K562 (cell line): ENCODE measurements around the gene DCAKD. TPM values are rescaled to one million over a fixed set of nuclear protein-coding genes. Genes with fewer than 3 reads are reported as not detected.

ENCODE experiments used
- EHMT2 ChIP-seq: fragments of 450-650 bp; IDR thresholded peaks from 2 replicates; pipeline ENCODE4 v1.6.1; 2018; ENCODE audit warnings: antibody characterized with exemption
- HCFC1 ChIP-seq: IDR thresholded peaks from 2 replicates; pipeline ENCODE4 v1.6.1; 2012; ENCODE audit warnings: low read depth, low read length, improper control_type of control experiment
- HDAC1 ChIP-seq, 2 experiments: fragments of 450-650 bp; IDR thresholded peaks; 2 replicates each; pipeline ENCODE4 v1.6.1; 2016 to 2017; ENCODE audit warnings: inconsistent platforms in 1 of 2, mild to moderate bottlenecking in 1 of 2, moderate library complexity in 1 of 2
- MBD1 ChIP-seq: fragments of 250-450 bp; sonication (Bioruptor Pico); IDR thresholded peaks from 2 replicates; pipeline ENCODE4 v1.8.0; 2022; ENCODE audit warnings: inconsistent platforms
- MCM5 ChIP-seq: fragments of 450-650 bp; IDR thresholded peaks from 2 replicates; pipeline ENCODE4 v1.6.1; 2016; ENCODE audit warnings: low read depth
- POLR2B ChIP-seq: fragments of 450-650 bp; IDR thresholded peaks from 2 replicates; pipeline ENCODE4 v1.6.1; 2018; ENCODE audit warnings: low read depth; ENCODE audit not compliant: partially characterized antibody
- RAD51 ChIP-seq: fragments of 450-650 bp; IDR thresholded peaks from 2 replicates; pipeline ENCODE4 v1.7.1; 2016; ENCODE audit warnings: low read depth, mild to moderate bottlenecking, borderline replicate concordance
- SMARCE1 ChIP-seq: fragments of 450-650 bp; IDR thresholded peaks from 2 replicates; pipeline ENCODE4 v1.7.1; 2016; ENCODE audit warnings: mild to moderate bottlenecking
- TRIM25 ChIP-seq: fragments of 450-650 bp; IDR thresholded peaks from 2 replicates; pipeline ENCODE4 v1.7.0; 2016; ENCODE audit warnings: borderline replicate concordance
- ZBTB9 ChIP-seq: fragments of 450-650 bp; formaldehyde crosslinking; IDR thresholded peaks from 2 replicates; pipeline ENCODE4 v1.4.0; 2020; ENCODE audit warnings: mild to moderate bottlenecking, moderate library complexity
- ZNF589 ChIP-seq: fragments of 200-800 bp; sonication (Bioruptor generic); IDR thresholded peaks from 2 replicates; pipeline ENCODE4 v1.6.1; 2016; ENCODE audit warnings: low read depth, missing genetic modification characterization, missing compliant biosample characterization
- polyA plus RNA-seq, 8 experiments: library from polyadenylated mRNA; depleted of rRNA in 4 of 8; stranded (reverse) in 5 of 8; unstranded in 3 of 8; fragments of >200 nt; fragmentation: Nextera tagmentation in 2 of 8; fragmentation: Illumina TruSeq in 1 of 8; extraction: Ambion mirVana in 2 of 8; extraction: Trizol in 1 of 8; gene quantifications; 2 replicates each; pipeline versions ENCODE4 v1.2.1 to v1.2.3, GENCODE V29; 2011 to 2014; ENCODE audit warnings: inconsistent platforms in 1 of 8, missing spikeins in 1 of 8
- total RNA-seq, 7 experiments: library from RNA; depleted of rRNA in 6 of 7; stranded (reverse); fragments of >200 nt in 6 of 7; fragmentation: Illumina TruSeq in 2 of 7; extraction: Trizol in 2 of 7; gene quantifications; 2 replicates each; pipeline versions ENCODE4 v1.2.1 to v1.2.3, GENCODE V29; 2011 to 2021; ENCODE audit warnings: low replicate concordance in 1 of 7
- TF ChIP-seq, protein P1 (sequence below), 2 experiments: fragments of 450-650 bp in 1 of 2; sonication (generic) in 1 of 2; formaldehyde crosslinking in 1 of 2; IDR thresholded peaks; 2 replicates each; pipeline versions ENCODE4 v1.7.1 to v1.9.0; 2016 to 2022; ENCODE audit warnings: inconsistent platforms in 1 of 2, mild to moderate bottlenecking in 1 of 2, missing genetic modification reagents in 1 of 2

Gene DCAKD
- total and polyA plus RNA-seq, 9 of the 15 experiments (the other 6 are each of a cell fraction or from before 2014, with no cell fraction given) = 7.9 to 35.5 (median 21.4) TPM

GRCh38 chr17:45052052-45052772, 780 bp upstream of the DCAKD start (continued):
- TF ChIP-seq, protein P1, sequence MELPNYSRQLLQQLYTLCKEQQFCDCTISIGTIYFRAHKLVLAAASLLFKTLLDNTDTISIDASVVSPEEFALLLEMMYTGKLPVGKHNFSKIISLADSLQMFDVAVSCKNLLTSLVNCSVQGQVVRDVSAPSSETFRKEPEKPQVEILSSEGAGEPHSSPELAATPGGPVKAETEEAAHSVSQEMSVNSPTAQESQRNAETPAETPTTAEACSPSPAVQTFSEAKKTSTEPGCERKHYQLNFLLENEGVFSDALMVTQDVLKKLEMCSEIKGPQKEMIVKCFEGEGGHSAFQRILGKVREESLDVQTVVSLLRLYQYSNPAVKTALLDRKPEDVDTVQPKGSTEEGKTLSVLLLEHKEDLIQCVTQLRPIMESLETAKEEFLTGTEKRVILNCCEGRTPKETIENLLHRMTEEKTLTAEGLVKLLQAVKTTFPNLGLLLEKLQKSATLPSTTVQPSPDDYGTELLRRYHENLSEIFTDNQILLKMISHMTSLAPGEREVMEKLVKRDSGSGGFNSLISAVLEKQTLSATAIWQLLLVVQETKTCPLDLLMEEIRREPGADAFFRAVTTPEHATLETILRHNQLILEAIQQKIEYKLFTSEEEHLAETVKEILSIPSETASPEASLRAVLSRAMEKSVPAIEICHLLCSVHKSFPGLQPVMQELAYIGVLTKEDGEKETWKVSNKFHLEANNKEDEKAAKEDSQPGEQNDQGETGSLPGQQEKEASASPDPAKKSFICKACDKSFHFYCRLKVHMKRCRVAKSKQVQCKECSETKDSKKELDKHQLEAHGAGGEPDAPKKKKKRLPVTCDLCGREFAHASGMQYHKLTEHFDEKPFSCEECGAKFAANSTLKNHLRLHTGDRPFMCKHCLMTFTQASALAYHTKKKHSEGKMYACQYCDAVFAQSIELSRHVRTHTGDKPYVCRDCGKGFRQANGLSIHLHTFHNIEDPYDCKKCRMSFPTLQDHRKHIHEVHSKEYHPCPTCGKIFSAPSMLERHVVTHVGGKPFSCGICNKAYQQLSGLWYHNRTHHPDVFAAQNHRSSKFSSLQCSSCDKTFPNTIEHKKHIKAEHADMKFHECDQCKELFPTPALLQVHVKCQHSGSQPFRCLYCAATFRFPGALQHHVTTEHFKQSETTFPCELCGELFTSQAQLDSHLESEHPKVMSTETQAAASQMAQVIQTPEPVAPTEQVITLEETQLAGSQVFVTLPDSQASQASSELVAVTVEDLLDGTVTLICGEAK (IDR thresholded peaks at IDR 0.05) = peak; percentile 22; the same call in 1 of the 2 replicates
- TF ChIP-seq, protein P1 (CRISPR knock-in tag; IDR thresholded peaks at IDR 0.05) = no peak
- TF ChIP-seq HCFC1 = no peak
- peak; percentile 8 for TF ChIP-seq POLR2B
- TF ChIP-seq SMARCE1 = no peak
- no peak for TF ChIP-seq ZBTB9
- TF ChIP-seq MCM5 = no peak
- TF ChIP-seq MBD1 (CRISPR knock-in tag) = no peak
- no peak for TF ChIP-seq TRIM25
- peak; percentile 54; the same call in 1 of the 2 replicates for TF ChIP-seq RAD51
- no peak for TF ChIP-seq ZNF589 (CRISPR knock-in tag)
- 0 out of 4 replicates have a peak, but pooled peaks of 1 of the 2 experiments have one; percentile 53 for TF ChIP-seq HDAC1 (IDR thresholded peaks at IDR 0.05)
- TF ChIP-seq EHMT2 = 0 out of 2 replicates have a peak, but pooled peaks have one; percentile 14
